Measurements from ENCODE around the gene RNU6-8.

RNU6-8 gene

DNA sequence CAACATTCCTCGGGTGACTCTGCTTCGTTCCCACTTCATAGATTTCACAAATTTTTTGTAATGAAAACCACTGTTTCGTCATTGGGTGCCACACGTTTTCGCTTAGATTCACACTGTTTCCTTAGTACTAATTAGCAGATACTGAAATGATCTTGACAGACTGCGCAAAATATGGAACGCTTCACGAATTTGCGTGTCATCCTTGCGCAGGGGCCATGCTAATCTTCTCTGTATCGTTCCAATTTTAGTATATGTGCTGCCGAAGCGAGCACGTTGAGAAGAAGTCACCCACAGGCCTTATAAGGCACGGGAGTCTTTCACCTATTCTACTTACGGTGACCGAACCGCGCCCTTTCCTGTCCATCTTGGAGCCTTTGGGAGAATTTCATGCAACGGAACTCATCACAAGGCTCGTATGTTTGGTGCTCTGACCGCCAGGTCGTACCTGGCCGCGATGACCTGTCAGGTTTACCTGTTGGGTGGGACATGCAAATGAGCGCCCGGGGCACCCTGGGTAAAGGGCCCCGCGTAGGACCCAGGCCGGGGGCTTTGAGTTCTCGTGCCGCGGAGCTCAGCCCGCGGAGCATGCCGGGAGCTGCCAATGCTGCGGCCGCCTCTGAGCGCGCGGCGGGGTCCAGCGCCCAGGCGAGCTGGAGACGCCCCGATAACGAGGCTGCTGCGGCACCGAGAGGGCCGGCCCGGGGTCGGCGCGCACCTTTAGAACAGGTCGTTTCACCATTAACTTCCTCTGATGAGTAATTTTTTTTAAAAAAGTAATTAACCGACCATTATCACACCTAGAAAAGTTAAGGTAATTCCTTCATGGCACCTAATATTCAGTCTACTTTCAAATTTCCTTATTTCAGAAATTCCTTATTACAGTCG, at the start of gene RNU6-8:
RNU6-8 (minus strand) TSS at position 272 of the 885 bp plus-strand sequence.
- DNase-seq, result peak; percentile 92 to 93

DNA sequence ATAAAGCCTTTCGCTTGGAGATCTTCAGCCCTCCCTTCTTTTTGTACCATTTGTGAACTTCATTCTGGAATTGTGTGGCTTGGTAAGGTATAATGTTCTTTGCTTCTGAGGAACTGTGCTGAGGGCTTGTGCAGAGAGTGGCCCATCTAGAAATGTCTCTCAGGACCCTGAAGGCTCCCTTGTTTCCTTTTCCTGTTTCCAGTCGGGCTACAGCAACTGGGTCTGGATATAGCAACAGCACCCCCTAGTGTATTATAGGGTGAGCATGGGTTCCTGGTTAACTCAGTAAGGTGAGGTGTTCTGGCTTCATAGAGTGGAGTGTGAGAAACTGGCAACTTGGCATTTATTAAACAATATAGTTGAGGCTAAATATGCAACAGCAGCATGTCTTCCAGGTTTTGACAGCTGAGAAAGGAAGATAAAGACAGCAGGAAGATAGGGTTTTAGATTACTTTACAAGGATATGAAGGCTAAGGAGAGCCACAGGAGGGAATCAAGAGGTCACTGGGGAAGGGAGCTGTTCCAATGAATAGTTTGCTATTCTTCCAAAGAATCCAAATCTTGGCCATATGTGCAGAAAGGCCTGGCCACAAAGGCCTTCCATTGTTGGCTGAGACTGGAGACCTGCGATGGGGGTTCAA, 49.1 kb upstream of the RNU6-8 start:
- DNase-seq, result peak; percentile 77 to 78

DNA sequence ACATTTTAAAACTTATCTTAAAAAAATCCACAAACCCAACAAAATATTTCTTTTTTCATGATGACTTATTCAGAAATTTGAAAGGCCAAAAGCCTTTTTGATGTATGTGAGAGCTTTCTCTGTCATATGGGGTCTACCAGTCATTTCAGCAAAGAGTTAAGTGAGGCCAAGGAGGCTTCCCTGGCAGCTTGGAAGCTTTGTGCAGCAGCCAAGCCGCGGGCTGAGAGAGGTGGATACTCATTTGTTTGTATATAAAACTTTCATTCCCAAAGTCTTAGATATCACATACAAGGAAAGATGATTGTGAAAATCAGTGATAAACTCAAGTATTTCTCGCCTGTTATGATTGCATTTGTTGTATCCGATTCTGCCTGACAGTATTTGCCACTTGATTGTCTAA, 48.5 kb upstream of the RNU6-8 start:
- no peak for DNase-seq

DNA sequence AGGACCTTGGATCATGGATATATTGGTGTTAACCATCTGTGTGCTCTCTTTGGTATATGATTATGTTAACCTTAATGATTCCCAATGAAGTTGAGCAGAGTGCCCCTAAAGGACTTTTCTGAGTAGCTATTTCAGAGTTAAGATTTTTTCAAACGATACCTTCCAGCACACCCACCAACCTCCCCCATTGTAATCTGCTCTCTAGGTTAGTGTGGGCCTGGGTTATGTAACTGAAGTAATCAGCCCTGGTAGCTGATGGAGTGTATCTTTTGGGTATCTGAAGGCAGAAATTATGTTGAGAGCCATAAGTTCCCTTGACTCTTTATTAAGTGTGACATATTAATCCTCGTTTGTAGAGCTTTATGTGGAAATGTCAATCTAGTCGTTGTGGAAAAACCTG, 47.6 kb upstream of the RNU6-8 start:
- no peak for DNase-seq

DNA sequence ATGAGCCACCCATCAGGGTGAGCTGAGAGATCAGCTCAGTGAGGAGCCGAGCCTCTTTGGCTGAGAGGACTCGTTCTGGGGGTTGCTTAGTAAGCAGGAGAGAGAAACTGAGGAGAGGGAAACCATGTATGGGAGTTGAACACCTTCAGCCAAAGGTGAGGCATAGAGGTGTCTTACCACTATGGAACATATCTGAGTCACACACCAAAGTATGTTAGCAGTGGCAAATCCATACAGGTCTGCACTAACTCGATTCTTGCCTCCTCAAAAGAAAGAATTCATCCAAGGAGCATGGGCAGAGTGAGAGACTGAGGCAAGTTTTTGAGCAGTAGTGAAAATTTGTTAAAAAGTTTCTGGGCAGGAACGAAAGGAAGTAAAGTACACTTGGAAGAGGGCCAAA, 46.7 kb upstream of the RNU6-8 start:
- DNase-seq, result no peak

DNA sequence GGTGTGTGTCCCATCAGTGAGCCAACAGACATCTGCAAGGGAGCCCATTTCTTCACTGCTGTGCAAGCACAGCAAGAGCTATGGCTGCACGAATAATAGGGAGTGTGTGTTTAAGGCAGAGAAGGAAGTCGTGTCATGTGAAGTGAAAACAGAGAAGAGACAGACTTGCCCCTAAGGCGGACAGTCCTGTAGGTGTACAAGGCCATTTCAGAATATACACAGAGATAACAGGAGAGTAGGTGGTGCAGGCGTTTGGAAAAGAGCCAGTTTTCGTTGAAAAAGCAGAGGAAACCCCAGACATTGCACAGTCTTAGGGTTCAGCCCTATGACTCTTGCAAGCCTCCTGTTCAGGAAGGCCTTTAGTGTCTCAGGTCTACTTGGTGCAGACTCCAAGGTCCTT, 46.3 kb upstream of the RNU6-8 start:
- no peak for DNase-seq

DNA sequence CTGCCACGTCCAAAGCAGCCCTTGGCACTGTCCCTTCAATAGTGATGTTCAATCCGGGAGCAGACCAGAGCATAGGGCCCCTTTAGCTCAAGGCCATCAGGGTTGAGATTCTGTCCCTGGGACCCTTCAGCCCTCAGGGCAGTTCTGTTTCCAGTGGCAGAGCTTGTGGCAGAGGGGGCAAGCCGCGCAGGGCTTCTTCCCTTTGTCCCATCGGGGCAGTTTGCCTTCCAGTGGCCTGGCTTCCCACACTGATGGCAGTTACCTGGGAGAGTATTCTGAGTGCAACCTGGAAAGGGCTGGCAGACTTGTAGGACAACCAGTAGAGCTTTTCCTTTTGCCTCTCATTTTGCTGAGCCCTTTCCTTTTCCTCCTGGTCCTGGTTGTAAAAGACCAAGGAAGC, 43.7 kb upstream of the RNU6-8 start:
- DNase-seq, result no peak

DNA sequence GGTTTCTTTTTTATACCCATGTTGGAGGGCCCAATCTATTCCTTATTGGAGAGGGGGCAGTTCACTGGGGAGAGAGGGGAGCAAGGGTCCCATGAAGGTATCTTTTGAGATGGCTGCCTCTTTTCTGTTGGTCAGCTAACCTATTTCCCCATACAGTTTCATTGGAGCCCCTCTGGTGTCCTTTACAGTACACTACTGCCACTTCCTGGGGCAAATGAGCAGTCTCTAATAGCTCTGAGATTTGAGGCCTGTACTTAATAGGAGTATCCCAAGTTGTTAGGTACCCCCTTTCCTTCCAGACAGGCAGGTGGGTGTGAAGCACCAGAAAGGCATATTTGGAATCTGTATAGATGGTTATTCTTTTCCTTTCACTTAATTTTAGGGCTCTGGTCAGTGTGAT, 41.3 kb upstream of the RNU6-8 start:
- no peak for DNase-seq

DNA sequence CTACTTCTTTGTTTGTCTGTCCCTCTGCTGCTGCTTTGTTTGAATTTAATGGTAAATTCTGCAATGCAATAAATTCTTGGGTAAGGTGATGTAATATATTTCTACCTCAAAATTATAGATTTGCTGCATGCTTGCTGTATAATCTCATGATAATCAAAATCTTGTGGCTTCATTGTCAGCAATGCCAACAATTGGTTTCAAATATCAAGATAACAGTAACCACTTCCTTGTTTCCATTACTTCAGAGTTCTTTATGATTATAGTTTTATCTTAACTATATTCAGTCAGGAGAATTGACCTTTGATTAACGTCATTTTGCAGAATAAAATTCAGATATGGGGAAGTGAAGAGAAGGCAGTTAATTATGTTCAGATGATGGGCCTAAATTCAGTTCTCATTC, 30.2 kb upstream of the RNU6-8 start:
- DNase-seq, result no peak

DNA sequence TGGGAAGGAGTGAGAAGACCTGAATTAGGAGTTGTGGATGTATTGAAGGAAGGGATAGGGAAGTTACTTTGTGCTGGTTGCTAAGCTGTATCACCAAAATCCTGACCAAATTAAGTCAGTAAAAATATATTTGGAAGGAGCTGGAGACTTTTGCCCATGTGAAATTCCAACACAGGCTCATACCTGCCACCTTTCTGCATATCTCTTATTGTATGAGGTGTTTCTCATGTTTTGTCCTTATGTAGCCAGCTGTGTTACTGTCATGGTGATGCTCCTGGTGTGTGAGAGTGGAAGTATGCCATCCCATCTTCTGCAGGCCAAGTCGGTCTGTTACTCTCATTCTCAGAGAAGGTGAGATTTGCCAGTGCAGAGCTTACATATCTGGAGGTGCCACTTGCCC, 29.4 kb upstream of the RNU6-8 start:
- no peak for DNase-seq

DNA sequence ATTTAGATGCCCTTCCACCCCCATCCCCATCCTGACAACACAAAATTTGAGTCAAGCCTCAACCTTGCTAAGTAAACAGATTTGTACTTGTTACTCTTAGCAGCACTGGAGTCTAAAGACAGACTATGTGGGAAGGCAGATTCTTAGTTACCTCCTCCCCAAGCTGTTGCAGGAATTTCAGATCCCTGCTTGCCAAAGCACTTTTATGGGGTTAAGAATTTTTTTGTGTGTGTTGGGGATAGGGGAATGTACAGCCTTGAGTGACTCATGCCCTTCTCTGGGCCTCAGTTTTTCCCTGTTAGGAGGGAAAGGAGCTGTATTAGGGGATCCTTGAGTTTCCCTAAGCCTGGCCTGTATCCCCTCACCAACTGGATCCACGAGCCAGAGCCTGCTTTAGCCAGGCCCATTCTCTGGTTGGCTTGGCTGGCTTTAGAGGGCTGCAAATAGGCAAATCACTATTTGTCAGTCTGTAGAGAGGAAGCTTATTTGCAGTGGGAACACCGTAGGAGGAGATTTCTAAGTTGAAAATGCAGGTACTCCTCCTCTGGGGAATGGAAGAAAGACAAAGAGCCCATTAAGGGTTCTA, 27.7 kb upstream of the RNU6-8 start:
- no peak for DNase-seq

DNA sequence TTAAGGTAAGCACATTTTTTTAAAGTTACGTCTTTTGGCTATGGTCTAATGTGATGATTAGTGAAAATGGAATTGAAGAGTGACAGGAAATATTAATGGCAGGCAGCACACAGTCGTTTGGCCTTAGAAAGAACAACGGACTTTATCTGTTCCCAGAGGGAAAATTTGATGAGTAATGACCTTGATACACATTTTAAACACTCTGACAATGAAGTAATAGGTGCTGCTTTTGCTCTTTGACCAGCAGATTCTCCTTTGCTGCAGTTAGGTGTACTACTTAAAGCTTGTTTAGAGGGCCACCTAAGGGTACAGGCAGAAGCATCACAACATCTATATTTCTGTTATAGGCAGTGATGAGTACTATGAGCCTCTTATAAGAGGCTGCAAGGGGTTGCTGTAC, 27.1 kb upstream of the RNU6-8 start:
- DNase-seq, result no peak

DNA sequence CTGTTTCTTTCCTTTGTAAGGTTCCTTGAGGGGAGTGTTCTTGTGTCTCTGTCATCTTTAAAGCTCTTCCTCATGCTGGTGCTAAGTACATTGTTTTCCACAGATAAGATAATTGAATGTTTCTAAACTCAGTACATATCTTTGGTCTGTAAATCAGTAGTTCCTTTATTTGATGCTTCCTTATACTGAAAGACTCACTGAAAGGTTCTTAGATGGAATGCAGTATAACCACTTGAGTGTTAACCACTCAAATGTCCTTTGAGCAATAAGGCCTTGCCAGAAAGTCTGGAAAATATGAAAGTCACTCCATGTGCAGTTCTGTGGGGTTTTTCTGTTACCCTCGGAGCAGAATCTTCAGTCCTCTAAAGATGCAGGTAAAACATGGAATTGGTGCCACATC, 23.0 kb upstream of the RNU6-8 start:
- DNase-seq, result no peak

DNA sequence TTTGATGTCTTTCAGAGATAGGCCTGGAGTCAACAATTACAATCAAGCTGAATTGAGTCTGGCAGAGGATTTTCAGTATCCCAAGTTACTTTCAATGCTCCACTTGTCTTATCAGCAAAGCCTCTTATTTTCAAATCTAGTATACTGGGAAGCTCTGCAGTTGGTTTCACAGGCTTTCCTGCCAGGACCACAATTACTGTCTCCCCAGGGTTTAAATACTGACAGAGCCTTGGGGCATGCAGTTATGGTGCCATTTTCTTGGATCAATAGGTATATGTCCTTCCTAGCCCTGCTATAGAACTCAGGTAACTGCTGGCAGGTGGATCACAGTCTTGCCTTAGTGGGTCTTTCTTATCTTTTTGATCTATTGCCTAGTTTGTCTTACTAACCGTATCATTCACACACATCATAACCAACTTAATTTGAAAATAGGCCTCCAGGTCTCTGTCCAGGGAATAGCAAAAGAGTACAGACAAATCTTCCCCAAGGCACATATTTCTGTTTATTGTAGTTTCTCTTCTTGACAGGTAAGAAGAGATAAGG, 22.4 kb upstream of the RNU6-8 start:
- peak in 1 of 2 experiments; percentile 23 for DNase-seq

DNA sequence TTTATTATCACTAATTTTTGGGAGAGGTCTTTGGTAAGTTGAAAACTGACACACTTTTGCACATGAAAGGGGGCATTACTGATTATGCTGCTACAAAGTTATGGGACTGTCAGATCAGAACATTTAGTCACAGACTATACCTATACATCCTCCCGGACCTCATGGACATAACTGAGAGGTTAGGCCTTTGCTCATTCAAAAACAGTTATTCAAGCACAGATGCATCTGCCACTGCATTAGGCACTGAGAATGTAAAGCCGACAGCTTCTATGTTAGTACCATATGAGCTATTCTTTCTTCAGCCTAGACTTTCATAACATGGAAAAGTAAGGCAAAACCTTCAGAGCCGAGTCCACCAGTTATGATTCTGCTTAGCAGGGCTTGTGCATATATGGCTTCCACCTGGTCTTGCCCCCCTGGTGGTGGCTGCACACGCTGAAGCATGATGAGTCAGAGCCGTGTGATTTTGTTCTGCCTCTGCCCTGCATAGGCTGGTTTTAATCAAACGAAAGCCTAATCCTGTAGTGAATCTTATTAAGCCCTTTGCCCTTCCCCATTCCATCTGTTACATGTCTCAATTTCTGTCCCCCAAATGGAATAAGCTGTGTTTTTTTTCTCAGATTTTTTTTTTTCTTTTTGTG, 21.8 kb upstream of the RNU6-8 start:
- DNase-seq, result peak; percentile 51 to 74

DNA sequence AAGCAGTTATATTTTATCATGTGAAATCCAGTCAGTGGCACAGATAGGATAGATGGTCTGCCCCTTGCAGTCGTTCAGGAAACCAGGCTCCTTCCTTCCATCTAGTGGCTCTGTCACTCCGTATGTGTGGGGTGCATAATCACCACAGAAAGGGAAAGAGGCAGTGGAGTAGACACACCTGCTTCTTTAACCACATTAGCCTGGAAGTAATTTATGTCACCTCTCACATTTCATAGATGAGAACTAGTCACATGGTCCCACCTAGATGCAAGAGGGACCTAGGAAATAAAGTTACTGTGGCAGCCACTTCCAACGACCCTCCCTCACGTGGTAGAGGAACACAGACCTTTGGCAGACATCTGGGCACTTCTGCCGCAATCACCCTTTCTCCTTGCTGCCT, 14.2 kb upstream of the RNU6-8 start:
- DNase-seq, result peak; percentile 55 to 87

DNA sequence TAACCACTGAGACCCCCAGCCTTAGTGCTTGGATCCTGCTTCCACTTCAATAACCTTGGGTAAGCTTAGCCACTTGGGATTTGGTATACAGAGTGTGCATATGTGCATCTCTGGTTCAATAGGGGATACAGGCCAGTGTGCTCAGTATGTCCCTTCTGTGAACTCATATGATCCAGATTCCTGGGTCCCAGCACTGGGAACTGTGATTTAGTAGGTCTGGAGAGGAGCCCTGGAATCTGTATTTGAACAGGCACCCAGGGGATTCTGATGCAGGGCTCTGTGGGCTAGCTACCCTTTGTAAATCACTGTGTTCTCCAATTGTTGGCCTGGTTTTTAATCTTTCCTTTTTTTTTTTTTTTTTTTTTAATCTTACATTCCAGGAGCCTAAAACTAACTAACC, 9.8 kb upstream of the RNU6-8 start:
- DNase-seq, result no peak

DNA sequence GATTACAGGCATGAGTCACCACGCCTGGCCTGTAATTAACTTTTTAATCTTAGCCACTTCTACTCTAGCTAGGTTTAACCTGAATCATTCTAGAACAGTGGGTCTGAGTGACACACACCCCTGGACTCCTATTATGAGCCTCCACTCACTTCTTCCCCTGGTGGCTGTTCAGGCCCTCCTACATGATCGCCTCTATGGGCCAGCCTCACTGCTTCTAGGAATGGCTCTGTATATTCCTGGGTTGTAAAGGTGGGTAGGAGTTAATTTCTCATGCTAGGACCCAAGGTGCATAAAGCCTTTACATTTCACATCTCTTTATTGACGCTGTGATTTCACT, 8.0 kb upstream of the RNU6-8 start:
- DNase-seq, result no peak

DNA sequence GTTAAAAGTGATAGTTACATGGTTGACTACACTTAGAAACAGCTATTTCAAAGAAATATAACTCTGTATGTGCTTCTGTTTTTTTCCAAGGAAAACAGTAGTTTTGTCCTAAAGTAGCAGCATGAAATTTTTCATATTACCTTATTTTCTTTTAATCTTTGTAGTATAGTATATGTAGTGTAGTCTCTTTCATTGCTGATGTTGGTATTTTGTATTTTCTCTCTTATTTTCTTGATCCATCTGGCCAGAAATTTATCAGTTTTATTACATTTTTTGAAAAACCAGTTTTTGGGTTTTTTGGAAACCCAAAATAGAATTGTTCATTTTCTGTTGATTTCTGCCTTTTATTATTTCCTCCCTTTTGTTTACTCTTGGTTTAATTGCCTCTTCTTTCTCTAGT, 6.4 kb upstream of the RNU6-8 start:
- DNase-seq, result no peak

DNA sequence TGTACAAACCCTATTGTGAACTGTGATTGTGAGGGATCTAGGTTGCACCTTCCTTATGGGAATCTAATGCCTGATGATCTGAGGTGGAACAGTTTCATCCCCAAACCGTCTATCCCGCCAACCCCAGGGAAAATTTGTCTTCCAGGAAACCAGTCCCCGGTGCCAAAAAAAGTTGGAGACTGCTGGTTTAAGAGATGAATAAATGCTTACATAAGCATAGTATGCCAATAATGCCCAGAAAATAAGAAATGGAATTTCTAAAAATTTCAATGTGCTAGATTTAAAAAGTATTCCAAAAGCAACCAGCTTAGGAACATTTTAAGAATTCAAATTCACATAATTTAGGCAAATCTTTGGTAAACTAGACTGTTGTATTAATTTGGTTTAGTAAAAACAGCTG, 5.4 kb upstream of the RNU6-8 start:
- DNase-seq, result no peak

DNA sequence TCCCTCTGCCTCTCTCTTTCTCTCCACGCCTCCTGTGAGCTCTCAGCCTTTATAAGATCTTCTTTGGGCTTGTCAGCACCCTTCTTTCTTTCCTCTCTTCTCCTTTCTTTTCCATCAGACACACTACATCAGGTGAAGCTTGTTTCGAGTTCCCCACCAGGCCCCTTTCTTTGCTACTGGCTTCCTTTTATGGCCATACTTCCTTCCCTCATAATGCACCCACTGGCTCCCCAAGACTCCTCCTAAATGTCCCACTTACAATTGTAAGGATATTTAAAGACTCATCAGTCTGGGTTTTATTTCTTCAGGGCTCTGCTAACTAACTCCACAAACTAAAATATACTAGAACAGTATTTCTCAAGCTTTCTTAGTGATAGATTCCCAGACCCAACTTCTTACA, 3.5 kb upstream of the RNU6-8 start:
- no peak for DNase-seq

DNA sequence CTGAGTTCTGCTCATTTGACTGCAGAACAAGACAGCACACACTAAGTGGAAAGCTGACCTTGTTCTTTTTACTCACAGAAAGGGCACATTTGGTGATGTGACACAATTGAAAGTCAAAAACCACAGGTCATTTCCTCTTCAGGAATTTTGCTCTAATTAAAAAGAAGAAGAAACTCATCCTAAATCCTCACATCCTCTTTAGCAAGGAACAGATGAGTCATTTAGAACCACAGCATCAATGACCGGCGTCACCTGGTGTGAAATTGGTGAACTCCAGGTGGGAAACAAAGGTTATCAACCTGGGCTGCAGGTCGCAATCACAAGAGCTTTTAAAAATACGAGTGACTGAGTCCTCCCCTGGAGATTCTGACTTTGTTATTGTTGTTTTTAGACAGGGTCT, 2.9 kb upstream of the RNU6-8 start:
- DNase-seq, result no peak

DNA sequence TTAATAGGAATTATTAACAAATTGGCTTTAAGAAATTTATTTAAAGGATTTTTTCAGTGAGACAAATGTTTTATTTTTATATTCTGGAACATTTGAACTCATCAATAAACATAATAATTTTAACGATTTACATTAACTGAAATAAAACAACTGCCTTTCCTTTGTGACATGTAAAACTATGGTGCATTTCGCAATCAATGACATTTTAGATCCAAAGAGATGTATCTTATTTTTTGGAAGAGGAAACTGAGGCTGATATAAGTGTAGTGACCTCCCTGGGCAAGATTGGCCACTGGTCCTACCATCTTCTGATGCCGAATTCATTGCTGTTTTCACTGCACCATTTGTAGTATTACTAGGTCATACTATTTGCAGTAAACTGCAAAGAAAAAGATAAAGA, 2.5 kb upstream of the RNU6-8 start:
- no peak for DNase-seq

DNA sequence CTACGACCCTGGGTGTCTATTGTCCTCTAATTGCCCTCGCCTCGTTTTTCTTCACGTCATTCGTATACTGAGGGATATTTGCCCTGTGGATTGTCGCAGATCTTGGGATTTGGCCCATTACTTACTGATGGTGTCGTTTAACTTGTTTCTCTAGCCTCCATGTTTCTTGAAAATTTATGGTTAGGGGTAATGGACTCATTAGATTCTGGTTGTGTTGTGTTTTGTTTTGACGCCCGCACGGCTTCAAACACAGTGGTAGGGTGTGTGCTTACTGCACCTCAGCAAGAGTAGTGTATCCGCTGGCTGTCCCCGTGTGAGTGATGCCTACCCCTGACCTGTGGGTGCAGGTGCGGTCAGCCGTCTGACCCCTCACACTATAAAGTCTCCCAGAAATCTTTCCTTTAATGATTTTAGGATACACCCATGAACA, 874 bp upstream of the RNU6-8 start:
- peak; percentile 18 to 65 for DNase-seq

Data from NCI-H2081 (cell line).